HG02759 (cell line): ENCODE results near the gene EPHA4.

Source experiments
- ATAC-seq: cut with Tn5 transposase; IDR thresholded peaks from one replicate; pipeline ENCODE4 v1.9.1; 2021; ENCODE audit warnings: mild to moderate bottlenecking, moderate library complexity; ENCODE audit not compliant: unreplicated experiment

Gene EPHA4

DNA sequence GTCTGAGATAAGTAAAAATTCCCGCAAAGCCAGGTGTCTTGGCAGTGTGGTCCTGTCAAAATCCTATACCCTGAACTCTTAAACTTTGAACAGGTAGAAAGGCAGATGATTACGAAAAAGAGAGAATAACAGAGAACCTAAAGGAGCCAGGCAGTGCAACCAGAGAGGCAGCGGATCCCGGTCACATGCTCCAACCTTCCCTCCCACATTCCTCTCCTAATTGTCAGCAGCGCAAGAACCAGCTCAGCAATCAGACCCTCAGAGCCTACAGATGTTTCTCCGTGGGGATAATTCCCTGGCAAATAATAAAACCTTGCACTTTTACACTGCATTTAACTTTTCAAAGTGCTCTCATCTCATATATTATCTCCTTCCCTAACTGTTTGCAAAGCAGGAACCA, 124.8 kb downstream of the EPHA4 start:
- no peak for ATAC-seq

DNA sequence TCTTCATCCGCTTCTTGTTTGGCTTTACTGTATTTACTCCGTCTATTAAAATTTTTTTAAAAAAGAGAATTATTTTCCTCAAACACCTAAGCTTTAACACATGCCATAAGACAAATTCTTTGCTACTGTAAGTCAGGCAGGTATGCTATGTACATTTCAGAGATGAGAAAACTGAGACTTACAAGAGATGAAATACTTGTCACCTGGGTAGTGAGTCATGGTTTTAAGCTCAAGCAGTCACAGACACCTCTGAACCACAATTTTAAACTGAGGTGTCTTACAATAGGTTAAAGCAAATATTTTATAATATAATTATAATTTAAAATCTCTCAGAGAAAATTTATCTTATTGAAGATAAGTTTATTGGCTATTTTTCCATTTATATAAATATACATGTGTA, 126.0 kb downstream of the EPHA4 start:
- ATAC-seq, result no peak

DNA sequence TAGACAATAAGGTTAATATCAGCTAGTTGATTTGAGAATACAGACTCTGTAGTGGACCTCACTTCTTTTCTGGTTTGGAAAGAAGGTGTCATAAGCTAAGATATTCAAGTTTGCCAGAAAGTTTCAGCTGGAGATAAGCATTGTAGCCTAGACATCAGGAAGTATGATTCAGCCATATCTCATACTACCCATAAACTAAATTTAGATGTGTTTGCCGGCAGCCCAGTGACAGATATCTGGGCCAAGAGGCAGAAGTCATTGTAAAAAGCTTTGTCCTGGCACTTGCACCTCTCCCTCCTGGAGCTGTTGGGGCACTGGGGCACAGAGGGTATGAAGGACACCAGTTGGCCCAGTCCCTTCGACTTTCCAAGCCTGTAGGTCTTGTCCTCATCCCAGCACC, 128.0 kb downstream of the EPHA4 start:
- no peak for ATAC-seq

DNA sequence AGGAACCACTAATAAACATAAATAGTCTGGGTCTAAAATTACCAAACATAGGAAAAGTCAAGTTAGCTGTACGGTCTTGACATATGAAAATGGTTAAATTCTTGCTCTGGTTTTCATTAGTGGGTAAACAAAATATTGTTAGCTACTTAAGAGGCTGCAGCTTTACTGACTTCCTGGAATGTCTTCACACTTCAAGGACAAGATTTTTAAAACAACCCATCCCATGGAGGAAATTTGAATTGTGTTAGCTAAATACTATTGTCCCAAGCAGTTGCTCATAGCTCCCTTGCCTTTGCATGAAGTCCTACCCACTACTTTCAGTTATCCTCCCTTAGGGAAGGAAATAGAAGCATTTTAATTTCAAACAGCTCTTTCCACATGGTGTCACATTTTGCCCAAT, 128.5 kb downstream of the EPHA4 start:
- ATAC-seq, result no peak

DNA sequence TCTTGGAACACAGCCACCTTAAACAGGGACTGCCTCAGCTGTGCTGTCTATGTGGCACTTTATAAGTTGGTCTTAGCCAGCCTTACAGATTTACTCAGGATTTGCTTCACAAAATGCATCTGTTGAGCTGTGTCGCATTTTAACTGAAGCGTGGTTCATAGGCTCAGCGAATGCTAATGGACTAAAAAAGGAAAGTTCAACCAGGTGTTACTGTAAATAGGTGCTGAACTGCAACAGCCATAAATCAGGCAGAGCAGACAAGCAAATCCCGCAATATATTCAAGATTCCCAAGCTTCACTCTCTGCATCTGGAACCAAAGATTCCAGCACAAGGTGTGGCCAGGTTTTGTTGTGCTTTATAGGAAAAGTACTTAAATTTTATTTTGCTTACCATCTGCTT, 130.0 kb downstream of the EPHA4 start:
- no peak for ATAC-seq

DNA sequence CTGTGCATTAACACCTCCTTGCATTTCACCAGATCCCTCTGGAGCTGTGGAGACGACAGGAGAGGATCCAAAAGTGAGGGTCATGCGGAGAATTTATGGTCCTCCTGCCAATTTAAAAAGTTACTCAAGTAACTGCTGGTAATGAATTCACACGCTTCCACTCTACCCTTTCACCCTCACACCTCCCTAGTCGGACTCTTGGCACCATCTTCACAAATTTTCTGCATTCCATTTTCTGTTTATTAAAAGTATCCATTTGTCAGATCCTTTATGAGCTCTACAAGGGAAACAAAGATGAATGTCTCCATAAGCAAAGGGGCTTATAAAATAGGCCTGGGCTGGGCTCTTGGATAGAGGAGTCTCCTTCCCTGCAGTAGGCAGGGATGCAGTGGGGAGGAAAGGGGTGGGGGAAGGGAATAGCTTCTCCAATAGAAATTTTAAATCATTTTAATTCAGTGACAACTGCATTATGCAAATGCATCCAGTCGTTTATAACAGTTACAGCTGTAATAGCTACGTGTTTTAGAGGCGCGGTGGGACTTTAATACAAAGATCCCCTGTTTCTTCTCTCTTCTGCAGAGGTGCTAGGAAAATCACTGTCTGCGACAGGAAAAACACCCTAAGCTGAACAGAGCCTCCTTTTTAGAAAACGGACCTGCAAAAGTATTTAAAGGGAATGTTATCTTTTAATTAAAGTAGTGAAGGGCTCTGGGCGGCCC, 132.2 kb downstream of the EPHA4 start:
- no peak for ATAC-seq

DNA sequence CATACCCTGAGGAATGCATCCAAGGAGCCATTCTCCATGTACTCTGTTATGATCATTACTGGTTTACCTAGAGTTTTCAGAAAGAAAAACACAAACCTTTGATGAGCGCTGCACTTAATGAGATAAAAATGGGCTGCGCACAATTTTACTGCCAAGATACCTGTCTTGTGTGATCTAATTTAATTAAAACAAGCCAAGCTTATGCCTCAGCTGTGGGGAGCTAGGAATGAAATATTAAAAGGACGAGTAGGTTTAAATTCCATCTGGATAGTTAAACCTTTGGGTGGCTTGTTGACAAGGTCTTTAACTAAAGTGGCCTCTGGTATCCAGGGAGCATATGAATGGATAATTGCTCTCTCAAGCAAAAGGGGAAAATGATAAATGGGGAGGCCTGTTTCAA, 135.0 kb downstream of the EPHA4 start:
- ATAC-seq, result no peak

DNA sequence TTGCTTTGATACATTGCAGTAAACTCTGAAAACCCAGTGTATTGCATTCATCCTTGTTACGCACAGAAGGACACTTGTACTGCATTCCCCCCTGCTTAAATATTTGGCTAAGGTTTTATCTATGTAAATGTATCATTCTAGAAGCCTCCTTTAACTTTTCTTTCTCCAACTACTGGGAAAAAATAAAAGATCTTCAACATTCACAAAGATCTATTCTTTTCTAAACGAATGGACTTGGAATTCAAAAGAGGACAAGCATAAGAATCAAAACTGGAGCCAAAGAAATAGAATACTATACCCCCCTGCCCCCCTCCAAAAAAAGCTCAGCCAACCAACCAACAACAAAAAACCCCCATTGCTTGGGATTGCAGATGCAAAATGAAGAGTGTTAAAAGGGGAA, 136.9 kb downstream of the EPHA4 start:
- ATAC-seq, result no peak

DNA sequence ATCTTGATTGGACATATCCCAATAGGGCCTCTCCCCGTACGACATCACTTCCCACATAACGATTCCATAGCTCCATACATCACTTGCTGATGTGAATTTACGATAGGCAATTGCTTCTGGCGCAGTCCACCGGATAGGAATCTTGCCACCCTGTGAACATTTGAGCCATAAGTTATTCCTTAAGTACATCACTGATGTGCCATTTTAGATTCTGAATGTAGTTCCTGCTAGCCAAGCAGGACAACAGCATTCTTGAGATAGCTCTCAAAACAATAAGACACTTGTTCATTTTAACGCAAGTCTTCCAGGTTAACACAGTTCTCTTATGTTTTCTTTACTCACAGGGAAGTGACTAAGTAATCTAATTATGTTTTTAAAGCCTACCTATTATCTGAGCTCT, 138.0 kb downstream of the EPHA4 start:
- no peak for ATAC-seq

DNA sequence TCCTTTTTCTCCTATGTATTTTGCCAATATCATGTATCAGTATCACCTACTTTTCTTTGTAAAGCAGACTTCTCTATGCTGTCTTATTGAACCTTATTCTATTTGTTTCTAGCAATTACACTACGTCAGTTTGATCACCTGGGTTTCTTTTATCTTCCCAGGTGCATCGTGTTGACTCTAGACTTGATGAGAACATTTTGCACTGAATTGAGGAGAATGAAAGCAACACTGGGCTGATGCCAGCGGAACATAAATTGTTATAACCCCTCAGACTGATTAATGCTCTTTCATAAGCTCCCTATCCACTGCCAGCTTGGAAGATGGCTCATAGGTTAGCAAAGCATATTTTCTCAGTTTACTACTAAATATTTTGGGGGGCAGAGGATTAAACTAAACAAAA, 140.6 kb downstream of the EPHA4 start:
- no peak for ATAC-seq

DNA sequence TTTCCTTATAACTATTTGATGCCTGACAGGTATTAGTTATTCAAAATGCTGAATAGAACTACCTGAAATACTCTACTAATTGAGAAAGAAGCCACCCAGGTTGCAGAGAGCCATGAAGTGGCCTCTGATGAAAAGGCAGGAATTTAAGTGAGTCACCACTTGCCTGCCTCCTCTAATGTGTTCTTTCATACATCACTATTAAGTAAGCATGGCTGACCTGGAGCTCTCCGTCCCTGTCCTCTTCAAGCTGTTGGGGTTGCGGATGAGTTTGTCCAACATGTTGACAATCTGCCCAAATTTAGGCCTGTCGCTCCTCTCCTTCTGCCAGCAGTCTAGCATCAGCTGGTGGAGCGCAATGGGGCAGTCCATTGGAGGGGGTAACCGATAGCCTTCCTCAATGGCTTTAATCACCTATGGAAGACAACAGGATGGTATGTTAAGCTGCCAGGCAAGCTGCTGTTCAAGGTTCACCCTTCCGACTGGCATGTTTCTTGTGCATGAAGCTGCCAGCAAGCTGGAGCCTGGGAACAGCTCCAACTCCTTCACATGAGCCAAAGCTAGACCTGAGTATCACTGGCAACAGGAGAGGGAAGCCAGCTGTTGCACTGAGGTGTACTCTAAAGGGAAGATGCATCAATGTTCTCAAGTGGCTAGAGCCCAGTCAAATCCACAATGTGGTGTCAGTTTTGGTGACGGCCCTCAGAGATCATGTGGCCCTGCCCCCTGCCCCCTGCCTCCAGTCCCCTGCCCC, 142.2 kb downstream of the EPHA4 start:
- ATAC-seq, result no peak

DNA sequence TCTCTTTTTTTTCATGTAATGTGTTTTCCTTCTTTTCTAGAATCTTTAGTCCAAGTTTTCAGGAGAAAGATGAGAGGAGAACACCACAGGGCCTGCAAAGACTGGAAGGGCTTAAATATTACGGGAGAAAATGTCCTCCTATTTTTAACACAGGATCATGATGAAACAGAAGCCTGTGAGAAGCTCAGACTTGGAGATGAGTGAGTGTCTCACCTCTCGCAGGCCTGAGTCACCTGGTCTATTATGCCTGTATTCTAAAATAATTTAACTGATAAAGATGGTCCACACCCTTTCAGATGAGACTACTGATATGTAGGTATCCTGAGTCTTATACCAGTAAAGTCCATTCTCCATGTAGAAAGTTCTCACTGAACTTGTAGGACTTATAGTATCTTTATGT, 143.2 kb downstream of the EPHA4 start:
- ATAC-seq, result no peak

DNA sequence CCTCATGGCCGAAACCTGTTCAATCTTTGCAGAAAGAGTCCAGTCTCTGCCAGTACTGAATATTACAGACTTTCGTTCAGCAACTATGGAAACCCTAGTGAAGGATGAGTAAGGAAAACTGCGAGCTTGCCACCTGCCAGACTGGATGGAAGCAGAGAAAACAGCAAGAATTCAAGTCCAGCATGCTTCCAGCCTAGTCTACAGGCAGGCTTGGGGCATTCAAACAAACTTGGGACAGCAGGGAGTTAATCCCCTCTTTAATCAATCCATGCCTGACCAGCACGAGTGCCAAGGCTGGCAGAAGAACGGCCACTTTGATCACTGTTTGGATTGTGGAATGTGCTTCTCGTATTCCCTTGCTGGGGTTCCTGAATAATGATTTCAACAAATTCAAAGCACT, 145.2 kb downstream of the EPHA4 start:
- no peak for ATAC-seq

DNA sequence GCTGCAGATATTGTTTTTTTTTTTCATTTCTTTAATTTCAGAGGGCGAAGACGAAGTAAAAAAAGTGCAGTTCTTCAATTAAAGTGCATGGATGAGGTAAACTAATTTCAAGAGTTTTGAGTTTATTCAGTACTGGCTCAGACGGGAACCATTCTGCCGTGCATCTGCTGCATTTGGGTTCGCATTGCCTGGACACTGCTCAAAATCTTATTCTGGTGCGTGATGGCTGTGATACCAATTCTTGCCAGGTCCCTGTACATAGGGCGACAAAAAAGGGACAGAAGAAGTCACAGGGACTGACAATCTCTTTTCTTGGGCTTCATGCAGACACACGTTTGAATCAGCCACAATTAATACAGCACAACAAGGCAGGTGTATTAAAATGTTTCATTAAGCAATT, 146.2 kb downstream of the EPHA4 start:
- ATAC-seq, result no peak

DNA sequence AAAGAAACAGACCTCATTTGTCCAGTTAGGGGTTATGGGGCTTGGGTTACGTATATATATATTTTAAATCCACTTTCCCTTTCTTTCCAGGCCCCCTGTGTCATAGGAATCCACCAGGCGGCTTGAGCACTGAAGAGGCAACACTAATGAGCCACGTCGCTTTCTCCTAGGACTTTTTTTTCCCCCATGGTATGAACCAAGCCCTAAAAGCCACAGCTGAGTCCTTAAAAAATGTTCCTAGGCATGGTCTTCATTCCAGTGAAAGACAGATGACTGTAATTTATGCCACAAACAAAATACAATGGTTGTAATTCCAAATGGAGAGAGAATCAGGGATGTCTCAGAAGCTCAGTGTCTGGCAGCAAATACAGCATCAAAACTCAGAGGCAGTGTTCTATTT, 146.8 kb downstream of the EPHA4 start:
- ATAC-seq, result no peak

DNA sequence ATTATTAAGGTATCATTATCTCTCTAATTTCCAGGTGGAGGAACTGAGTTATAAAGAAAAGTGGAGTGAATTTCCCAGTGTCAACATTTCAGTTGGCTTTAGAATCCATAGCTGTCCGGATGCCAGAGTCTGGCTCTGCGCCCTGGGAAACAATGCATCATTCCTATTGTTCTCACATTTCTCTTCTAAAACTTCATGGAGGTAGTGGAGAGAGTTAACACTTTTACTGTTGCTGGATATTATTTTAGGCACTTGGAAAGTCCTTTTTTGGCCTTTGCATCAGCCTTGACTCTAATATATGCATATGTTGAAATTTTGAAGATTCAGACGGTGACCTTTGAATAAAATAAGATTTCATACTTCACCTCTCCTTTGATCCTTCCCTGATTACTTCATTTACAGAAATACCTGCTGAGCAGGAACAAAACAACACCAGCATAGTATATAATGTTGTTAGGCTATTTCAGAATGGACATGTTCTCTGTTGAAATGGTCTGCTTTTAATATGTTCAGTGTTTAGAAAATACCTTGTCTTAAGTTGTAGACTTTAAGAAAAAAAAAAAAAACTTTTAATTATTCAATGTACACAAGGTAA, 148.8 kb downstream of the EPHA4 start:
- ATAC-seq, result no peak

DNA sequence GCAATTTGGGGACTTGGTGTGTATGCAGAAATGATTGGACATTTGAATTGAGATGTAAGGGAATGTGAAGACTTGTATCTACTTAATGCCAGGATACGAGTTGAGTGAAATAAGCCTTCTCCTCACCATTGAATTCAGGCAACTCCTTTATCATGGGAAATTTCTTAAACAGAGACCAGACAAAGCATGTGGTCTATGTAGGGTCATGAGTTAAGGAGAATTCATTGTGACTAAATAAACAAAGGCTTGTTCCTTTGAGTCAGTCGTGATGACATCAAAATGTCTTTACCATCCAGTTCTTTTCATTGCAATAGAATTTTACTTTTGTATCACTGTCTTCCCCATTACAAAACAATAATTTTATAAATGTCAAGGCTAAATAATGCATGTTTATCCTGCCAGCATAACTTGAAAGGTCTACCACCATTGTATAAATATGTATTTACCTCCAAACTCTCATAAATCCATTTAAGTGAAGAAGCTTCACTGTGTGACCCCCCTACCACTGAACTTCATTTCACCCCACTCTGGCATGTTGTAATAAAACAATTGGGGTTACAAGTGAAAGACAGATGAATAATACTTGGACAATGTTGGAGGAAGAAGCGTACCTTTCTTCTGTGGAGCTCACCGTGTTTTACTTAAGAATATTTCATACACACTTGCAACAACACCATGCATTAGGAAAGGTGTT, 149.4 kb downstream of the EPHA4 start:
- ATAC-seq, result no peak

DNA sequence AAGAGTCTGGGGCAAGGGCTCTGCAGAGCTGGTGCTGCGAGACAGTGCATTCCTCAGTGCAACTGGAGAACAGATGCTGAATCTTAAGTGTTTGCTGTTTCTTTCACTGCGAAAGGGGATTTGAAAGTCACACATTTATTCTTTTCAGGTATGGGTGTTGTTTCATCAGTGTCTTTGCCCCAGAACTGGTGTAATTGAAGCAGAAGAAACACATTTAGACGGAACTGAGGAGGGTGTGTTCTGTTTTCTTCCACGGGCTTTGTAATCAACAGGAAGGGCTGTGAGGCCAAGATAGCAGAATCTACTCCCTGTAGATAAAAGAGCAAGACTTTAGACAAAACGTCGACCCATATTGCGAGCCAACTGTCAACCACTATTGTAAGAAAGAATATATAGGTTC, 151.9 kb downstream of the EPHA4 start:
- no peak for ATAC-seq

DNA sequence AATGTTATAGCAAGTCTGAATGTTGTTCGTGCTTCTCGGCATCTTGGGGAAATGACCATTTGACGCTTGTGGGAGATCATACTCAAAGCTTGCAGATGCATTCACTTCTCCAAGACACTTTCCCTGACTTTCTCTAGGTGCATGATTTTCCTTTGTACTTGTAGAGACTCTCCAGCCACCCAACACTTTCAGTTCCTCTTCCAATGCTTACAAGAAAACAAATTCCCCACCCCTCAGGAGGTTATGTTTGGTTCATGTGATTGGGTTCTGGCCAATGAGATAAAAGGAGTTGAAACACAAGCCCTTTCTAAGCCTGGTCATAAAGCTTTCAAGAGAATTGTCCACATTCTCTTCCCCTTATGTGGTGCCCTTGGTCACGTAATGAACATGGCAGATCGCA, 156.3 kb downstream of the EPHA4 start:
- ATAC-seq, result no peak

DNA sequence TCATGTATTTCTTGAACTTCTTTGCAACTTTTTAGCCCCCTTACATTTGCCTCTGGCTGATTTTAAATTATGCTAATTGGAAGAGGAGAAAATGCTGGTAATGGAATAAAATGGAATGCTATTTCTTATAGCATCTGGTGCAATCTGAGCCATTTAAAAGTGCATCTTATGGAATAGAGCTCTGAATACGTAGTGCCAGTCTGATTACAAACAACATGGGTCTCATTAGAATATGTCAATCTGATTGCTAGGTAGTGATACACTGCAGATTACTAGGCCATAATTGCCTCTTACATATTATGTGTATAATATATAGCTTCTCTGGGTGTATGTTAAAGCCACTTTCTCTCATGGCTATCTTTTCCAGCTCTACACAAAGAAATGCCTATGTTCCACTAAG, 159.1 kb downstream of the EPHA4 start:
- ATAC-seq, result no peak

DNA sequence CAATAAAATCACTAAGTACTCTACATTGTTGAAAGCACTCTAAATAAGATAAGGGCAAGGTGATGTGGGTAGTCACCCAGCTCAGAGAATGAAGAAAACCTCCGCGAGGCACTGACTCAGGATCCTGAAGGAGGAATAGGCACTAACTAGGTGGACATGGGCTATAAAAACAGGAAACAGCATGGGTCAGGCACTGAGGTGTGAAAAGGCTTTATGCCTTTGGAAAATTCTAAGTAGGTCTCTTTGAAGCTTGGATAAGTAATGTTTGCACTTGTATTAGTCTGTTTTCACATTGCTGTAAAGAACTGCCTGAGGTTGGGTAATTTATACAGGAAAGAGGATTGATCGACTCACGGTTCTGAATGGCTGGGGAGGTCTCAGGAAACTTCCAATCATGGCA, 161.6 kb downstream of the EPHA4 start:
- no peak for ATAC-seq

DNA sequence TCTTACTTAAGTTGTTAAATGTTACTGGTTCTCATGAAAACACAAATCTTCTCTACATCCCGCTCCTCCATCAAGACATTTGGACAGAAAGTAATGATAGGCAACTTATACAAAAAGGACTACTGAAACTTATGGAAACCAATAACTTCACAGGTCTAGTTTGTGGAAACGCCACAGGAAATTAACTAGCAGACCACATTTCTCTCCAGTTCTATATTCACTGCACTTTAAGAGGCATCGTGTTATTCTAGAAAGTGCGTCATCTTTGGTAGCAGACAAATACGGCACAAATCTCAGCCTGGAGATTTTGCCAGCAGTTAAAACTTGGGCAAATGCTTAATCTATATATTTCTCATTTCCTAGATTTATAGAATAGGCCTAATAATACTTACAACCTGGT, 164.3 kb downstream of the EPHA4 start:
- no peak for ATAC-seq
